ENCODE measurements around the gene R3HDM2. TPM values are rescaled to one million over a fixed set of nuclear protein-coding genes. Genes with fewer than 3 reads are reported as not detected.
A peak's percentile ranks its signal among the peaks of the same experiment; 100 is the strongest.

R3HDM2 gene
- total RNA-seq, 1 experiment from 2014 or later: 14.2 TPM

DNA sequence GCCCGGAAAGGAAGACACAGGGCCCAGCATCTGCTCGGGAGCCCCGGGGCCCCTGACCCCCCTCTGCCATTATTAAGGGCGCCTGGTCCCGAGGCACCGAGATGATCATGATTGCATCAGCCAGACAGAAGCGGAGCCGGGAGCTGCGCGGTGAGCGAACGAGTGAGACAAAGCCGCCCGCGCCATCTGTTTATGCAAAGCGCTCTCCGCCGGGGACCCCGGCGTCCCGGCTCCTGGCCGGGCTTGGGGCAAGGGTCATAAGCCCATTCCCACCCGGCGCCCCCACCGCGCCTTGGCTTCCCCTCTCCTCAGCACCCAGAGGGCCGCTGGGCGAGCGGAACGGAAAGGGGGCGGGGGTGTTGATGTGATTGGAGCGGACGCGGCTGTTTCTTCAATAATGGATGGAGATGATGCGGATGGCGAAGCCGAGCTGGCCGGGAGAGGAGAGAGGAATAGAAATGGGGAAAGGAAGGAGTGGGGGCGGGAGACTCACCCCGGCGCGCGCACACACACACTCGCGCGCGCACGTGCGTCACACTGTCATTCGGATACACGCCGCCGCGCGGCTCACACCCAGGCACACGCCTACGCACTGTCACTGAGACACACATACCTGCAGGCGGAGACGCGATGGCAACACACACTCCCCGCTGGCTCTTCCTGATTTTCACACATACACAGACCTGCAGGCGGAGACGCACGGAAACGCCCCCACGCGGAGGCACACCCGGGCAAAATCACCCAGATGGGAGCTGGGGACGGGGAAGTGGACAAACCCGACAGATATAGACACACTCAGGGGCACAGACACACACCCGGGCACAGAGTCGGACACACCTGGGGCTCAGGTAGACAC is 190.5 kb downstream of the R3HDM2 start:
- Histone ChIP-seq H3K9me3 (replicated peaks) (no peaks in the 10 kb centered on the region), H3K36me3 (peaks cover 8% of the 10 kb centered on the region; the same call in 1 of the 2 replicates), H3K27me3 (replicated peaks) (peaks cover 5% of the 10 kb centered on the region; the same call in 1 of the 2 replicates), H3K27ac (no peak overlapping the region), H3K4me1 (replicated peaks) (peaks cover 30% of the 10 kb centered on the region), H3K4me3 (peak overlapping the region; percentile 45)
- peak; percentile 50 to 52 for DNase-seq (ENCODE audit: low read depth in 1 of 2, low spot score in 2 of 2)

DNA sequence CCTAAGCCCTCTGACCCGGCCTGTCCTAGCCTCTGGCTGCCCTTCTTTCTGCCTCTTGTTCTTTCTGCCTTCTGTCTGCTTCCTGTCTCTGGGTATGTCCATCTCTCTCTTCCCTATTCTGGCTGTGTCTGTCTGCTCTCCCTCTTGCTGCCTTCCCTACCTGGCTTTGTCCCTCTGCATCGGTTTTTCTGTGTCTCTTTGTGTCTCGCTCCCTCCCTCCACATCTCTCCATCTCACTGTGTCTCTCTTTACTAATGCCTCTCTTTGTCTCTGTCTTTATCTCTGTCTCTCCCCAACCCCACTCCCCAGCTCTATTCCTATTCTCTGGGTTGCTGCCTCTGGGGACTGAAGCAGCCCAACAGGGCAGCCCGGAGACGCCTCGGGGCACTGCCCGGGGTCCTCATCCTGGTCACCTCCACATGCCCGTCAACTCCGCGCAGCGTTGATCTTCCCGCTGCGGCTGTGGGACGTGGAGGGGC is 191.2 kb downstream of the R3HDM2 start:
- Histone ChIP-seq H3K36me3 (peaks cover 14% of the 10 kb centered on the region), H3K4me3 (peak overlapping the region; percentile 45), H3K27me3 (replicated peaks) (peaks cover 5% of the 10 kb centered on the region; the same call in 1 of the 2 replicates), H3K4me1 (replicated peaks) (peaks cover 30% of the 10 kb centered on the region), H3K27ac (no peak overlapping the region), H3K9me3 (replicated peaks) (no peaks in the 10 kb centered on the region)
- peak in 1 of 2 experiments; percentile 40 for DNase-seq (ENCODE audit: low read depth in 1 of 2, low spot score in 2 of 2)

DNA sequence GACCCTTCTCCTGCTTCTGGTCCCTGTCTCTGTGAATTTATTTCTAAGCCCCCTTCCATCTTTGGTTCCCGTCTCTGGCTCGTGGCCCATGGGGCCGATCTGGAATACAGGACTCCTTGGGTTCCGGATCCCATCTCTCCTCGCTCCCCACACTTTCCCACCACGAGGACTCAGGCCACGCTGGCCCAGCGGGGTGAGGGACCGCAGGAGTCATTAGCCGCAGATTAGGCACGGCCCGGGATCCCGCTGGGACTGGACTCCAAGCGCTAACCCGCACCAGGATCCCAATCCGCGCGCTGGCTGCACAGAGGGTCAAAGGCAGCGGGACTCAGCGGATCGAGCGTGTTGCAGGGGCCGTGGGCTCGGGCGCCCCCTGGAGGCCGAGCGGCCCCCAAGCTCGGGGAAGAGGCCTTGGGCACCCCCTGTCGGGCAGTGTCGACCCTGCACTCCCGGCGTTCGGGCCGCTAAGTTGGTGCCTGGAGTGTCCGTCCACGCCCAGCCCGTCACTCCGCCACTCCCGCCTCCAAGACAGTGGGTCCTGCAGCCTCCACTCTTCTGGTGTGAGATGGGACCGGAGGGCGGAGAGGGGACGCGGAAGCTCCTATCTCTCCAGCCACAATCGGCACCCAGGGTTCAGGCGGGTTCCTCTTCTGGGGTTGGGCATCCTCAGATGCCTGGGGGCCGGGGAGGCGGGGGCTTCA is 191.8 kb downstream of the R3HDM2 start:
- peak; percentile 85 to 92 for DNase-seq (ENCODE audit: low read depth in 1 of 2, low spot score in 2 of 2)
- no peaks in the 10 kb centered on the region for H3K9me3 ChIP-seq (replicated peaks)
- H3K4me1 ChIP-seq (replicated peaks): peaks cover 30% of the 10 kb centered on the region
- H3K27me3 ChIP-seq (replicated peaks): peaks cover 5% of the 10 kb centered on the region; the same call in 1 of the 2 replicates
- H3K4me3 ChIP-seq: peak overlapping the region; percentile 45; the same call in 1 of the 2 replicates
- H3K36me3 ChIP-seq: peaks cover 20% of the 10 kb centered on the region
- no peak overlapping the region for H3K27ac ChIP-seq

DNA sequence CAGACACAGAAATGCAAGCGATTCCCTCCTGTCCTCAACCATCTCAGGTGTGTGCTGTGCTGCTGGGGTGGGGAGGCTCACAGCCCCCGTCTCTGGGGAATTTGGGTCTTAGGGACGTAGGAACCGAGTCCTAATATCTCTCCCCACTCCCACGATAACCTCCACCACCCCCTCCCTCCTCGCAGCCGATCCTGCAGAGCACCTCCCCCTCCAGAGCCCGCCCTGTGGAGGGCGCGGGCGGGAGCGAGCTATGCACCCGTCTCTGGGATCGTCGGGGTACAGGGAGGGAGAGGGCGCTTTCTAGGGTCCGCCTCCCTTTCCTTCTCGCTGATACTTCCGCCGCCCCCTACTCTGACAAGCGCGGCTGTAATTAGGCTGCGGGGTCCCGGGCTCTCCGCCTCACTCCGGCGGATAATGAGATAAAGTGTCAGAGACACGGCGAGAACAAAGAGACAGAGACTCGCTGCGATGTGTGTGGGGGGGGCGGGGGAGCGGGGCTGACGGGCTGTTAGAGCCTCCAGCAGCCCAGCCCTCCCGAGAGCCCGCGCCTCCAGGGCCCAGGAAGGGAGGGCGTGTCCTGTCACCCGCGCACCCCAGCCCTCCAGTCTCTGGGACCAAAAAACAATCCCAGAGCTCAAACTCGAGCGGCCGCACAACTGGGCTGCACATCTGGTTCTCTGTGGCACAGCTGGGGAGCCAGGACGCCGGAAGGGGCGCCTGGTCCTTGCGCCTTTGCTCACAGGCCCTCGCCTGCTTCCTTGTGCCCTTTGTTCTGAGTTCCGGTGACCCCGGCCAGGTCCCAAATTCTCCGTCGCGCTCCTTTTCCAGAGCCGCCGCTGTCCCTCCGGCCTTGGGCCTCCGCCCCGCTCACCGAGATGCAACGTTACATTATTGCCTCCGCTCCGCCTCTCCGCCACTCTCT is 192.7 kb downstream of the R3HDM2 start:
- Histone ChIP-seq H3K27me3 (replicated peaks) (peaks cover 4% of the 10 kb centered on the region; the same call in 1 of the 2 replicates), H3K4me1 (replicated peaks) (peaks cover 25% of the 10 kb centered on the region), H3K4me3 (no peak overlapping the region), H3K9me3 (replicated peaks) (no peaks in the 10 kb centered on the region), H3K36me3 (peaks cover 28% of the 10 kb centered on the region), H3K27ac (no peak overlapping the region)
- DNase-seq (ENCODE audit: low read depth in 1 of 2, low spot score in 2 of 2): no peak

DNA sequence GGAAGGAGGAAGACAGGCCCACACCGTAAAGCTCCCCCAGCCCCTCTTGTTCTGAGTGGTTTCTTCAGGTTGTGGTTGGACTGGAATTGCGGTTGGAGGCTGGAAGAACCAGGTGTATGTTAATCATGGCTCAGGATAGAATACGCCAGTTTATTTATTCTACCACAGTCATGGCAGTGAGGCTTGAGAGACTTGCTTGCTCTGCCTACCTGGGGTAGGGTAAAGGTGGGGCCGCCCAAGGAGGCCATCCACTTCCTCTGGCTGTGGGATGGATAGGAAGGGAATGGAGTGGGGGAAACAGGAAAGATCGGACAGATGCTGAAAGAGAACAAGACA is 193.3 kb downstream of the R3HDM2 start:
- Histone ChIP-seq H3K9me3 (replicated peaks) (no peaks in the 10 kb centered on the region), H3K4me1 (replicated peaks) (peaks cover 23% of the 10 kb centered on the region), H3K4me3 (no peak overlapping the region), H3K36me3 (peaks cover 34% of the 10 kb centered on the region), H3K27ac (no peak overlapping the region), H3K27me3 (replicated peaks) (peaks cover 3% of the 10 kb centered on the region; the same call in 1 of the 2 replicates)
- no peak for DNase-seq (ENCODE audit: low read depth in 1 of 2, low spot score in 2 of 2)

DNA sequence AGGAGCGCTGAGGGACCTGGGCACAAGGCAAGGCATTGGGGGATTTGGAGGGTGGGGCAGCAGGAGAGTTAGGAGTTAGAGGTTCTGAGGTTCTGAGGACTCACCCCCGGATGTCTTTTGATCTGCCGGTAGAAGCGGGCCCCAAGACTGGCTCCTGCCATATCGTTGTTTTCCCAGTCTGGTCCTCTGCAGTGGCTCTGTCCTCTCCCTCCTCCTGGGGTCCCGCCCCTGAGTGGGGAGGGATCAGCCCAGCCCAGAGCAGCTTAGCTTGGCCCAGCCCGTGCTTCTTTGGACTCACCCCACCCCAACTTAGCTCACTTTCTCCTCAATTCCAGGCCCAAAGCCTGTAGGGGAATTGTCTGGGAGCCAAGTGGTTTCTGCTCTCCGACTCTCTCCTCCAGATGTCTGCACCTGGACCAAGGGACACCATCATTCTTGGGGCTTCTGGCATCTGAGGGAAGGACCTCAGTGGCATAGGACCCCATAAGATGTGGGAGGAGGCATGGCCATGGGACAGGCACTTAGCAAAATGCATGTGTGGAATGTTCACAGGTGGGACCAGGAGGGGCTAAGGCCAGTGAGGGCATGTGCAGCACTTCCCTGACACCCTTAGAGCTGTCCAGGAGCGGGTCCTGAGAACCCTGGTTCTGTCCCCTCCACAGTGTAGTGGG is 193.8 kb downstream of the R3HDM2 start:
- Histone ChIP-seq H3K27ac (no peak overlapping the region), H3K9me3 (replicated peaks) (no peaks in the 10 kb centered on the region), H3K36me3 (peaks cover 39% of the 10 kb centered on the region), H3K27me3 (replicated peaks) (peaks cover 3% of the 10 kb centered on the region; the same call in 1 of the 2 replicates), H3K4me1 (replicated peaks) (peaks cover 23% of the 10 kb centered on the region), H3K4me3 (no peak overlapping the region)
- no peak for DNase-seq (ENCODE audit: low read depth in 1 of 2, low spot score in 2 of 2)

DNA sequence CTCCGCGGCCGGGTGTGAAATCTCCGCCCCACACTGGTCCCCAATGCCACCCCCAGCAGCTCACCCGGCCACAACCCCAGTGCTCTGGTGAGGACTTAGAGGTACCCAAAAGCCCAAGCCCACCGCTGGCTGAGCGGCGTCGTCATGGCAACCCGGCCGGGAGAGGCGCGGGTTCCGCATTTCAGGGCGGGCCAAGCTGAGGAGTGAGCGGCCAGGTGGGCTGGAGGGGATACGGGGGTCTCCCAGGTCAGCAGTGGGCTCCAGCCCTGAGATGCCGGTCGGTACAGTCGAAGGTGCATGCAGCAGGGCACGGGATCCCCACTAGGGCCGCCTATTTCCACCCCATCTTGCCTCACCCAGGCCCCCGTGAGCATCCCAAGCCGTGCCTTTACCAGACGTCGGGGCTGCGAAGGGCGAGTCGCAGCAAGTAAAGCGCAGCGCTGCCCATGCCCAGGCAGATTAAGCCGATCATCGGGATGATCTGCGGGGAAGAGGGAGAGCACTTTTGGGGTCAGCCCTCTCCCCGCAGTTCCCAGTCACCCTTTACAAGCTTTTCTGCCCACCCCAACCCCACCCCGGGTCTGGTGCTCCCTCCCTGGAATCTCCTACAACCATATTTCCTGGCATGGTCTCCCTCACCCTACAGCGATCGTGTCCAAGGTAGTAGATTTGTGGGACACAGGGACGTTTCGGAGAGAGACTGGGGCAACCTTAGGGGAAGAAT is 194.5 kb downstream of the R3HDM2 start:
- H3K27ac ChIP-seq: no peak overlapping the region
- no peaks in the 10 kb centered on the region for H3K9me3 ChIP-seq (replicated peaks)
- H3K27me3 ChIP-seq (replicated peaks): no peaks in the 10 kb centered on the region; the same call in 1 of the 2 replicates
- peaks cover 23% of the 10 kb centered on the region for H3K4me1 ChIP-seq (replicated peaks)
- H3K4me3 ChIP-seq: no peak overlapping the region
- H3K36me3 ChIP-seq: peaks cover 46% of the 10 kb centered on the region
- DNase-seq (ENCODE audit: low read depth in 1 of 2, low spot score in 2 of 2): no peak

DNA sequence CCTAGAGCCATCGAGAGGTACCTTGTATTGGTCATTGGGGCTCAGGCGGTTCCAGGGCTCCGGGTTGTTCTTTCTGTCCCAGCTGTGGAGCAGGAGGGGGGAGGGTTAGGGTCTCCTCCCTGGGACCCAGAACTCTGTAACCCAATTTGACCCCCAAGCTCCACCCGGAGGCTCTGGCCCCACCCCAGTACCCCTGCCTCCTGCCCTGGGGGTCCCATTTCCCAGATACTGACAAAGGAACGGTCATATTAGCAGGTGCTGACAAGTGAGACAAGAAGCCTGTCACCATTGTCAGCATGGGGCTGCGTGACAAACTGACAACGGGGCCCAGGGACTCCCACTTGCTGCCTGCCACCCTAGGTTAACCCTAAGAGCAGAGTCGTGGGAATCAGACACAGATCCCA is 195.1 kb downstream of the R3HDM2 start:
- Histone ChIP-seq H3K27ac (no peak overlapping the region), H3K36me3 (peaks cover 51% of the 10 kb centered on the region), H3K4me3 (no peak overlapping the region), H3K27me3 (replicated peaks) (no peaks in the 10 kb centered on the region; the same call in 1 of the 2 replicates), H3K9me3 (replicated peaks) (no peaks in the 10 kb centered on the region), H3K4me1 (replicated peaks) (peaks cover 25% of the 10 kb centered on the region)
- DNase-seq (ENCODE audit: low read depth in 1 of 2, low spot score in 2 of 2): no peak

DNA sequence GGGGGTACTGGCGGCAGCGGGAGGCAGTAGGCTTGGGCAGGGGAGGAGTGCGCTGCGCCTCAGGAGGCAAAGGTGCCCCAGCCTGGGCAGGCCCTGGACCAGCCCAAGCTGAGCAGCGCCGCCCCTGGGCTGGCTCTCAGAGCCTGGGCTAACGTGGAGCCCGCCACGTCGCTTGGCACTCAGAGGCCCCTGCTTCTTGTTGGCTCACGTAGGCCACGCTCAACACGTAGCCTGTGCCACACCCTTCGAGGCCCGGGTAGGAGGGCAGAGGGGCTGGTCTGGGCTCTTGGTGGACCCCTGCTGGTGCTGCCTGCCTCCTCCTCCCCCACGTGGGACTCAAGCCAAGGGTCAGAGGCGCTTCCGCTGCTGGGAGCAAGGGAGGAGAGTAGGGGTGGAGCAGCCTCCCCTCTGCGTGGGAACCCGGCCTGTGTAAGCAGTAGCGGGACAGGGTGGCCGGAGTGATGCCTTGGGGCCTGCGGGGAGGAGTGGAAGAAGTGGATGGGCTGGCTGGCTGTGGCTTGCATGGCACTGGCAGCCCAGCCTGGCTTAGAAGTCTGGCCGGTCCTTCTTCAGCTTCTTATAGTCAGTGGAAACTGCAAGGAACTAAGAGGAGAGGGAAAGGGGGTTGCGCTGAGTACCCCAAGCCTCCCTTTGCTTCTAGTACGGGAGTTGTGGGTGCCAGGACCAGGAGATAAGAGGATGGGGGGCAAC is 195.7 kb downstream of the R3HDM2 start:
- peaks cover 25% of the 10 kb centered on the region for H3K4me1 ChIP-seq (replicated peaks)
- DNase-seq (ENCODE audit: low read depth in 1 of 2, low spot score in 2 of 2): no peak
- H3K27ac ChIP-seq: no peak overlapping the region

DNA sequence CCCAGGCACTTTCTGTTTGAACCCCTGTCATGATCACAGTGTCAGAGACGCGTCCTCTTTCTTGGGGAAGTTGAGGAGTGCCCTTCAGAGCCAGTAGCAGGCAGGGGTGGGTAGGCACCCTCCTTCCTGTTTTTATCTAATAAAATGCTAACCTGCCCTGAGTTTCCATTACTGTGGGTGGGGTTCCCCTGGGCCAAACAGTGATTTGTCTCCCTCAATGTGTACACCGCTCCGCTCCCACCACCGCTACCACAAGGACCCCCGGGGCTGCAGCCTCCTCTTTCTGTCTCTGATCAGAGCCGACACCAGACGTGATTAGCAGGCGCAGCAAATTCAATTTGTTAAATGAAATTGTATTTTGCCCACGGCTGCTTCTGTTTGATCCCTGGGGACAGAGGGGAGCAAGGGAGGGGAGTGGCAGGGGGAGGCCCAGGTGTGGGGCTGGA is 196.2 kb downstream of the R3HDM2 start:
- H3K4me3 ChIP-seq: no peak overlapping the region
- peaks cover 19% of the 10 kb centered on the region for H3K4me1 ChIP-seq (replicated peaks)
- H3K36me3 ChIP-seq: peaks cover 51% of the 10 kb centered on the region
- H3K9me3 ChIP-seq (replicated peaks): no peaks in the 10 kb centered on the region
- no peaks in the 10 kb centered on the region; the same call in 1 of the 2 replicates for H3K27me3 ChIP-seq (replicated peaks)
- DNase-seq (ENCODE audit: low read depth in 1 of 2, low spot score in 2 of 2): no peak
- no peak overlapping the region for H3K27ac ChIP-seq

More for the DNA sequence above, 195.7 kb downstream of the R3HDM2 start:
- no peaks in the 10 kb centered on the region; the same call in 1 of the 2 replicates for H3K27me3 ChIP-seq (replicated peaks)
- H3K36me3 ChIP-seq: peaks cover 51% of the 10 kb centered on the region
- no peak overlapping the region for H3K4me3 ChIP-seq
- H3K9me3 ChIP-seq (replicated peaks): no peaks in the 10 kb centered on the region

DNA sequence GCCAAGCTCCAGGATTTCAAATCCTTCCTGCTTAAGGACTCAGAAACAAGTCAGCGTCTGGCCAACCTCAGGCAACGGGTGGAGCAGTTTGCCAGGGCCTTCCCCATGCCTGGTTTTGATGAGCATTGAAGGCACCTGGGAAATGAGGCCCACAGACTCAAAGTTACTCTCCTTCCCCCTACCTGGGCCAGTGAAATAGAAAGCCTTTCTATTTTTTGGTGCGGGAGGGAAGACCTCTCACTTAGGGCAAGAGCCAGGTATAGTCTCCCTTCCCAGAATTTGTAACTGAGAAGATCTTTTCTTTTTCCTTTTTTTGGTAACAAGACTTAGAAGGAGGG is 196.6 kb downstream of the R3HDM2 start:
- no peaks in the 10 kb centered on the region for H3K9me3 ChIP-seq (replicated peaks)
- no peaks in the 10 kb centered on the region for H3K27me3 ChIP-seq (replicated peaks)
- H3K36me3 ChIP-seq: peaks cover 51% of the 10 kb centered on the region
- no peak overlapping the region for H3K27ac ChIP-seq
- no peak overlapping the region for H3K4me3 ChIP-seq
- H3K4me1 ChIP-seq (replicated peaks): peaks cover 16% of the 10 kb centered on the region
- no peak for DNase-seq (ENCODE audit: low read depth in 1 of 2, low spot score in 2 of 2)

Data from SJSA1 (cell line).